ENCODE data around the gene ZDHHC3.

Gene ZDHHC3

DNA sequence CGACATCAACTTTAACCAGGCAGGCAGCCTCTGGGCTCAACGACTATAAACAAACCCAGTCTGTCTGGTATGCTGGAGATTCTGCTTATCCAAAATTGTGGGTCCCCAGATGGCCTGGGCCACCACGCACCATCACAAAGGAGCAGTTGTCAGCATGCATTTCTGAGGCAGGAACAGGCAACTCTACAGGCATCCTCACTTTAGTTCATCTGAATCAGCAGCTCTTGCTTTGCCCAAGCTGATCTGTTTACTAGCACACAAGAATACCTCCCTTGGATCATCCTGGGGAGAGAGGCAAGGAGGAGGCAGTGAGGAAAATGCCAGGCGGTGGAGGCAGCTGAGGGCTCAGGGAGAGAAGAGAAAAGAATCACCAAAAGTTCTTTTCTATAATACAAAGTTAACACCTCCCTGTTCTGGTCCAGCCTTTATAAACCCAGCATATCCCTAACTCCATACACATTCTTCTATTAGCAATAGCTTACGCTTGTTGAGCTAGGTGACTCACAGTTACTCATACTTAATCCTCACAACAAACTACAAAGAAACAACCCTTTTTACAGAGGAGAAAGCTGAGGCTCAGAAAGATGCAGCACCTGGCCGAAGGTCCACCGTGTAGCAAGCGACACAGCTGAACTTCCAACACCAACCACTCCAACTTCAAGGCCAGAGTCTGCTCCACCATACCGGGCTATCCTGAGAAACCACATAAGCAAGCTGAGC is 33.6 kb downstream of the ZDHHC3 start:
- TF ChIP-seq, protein P1, sequence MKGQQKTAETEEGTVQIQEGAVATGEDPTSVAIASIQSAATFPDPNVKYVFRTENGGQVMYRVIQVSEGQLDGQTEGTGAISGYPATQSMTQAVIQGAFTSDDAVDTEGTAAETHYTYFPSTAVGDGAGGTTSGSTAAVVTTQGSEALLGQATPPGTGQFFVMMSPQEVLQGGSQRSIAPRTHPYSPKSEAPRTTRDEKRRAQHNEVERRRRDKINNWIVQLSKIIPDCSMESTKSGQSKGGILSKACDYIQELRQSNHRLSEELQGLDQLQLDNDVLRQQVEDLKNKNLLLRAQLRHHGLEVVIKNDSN (IDR thresholded peaks at IDR 0.05) = no peak
- no peak for TF ChIP-seq EP300 (IDR thresholded peaks at IDR 0.05; ENCODE audit: borderline replicate concordance)
- no peak for TF ChIP-seq NFIC (IDR thresholded peaks at IDR 0.05)
- TF ChIP-seq TEAD4 (IDR thresholded peaks at IDR 0.05) = no peak
- TF ChIP-seq TCF12 (IDR thresholded peaks at IDR 0.05; ENCODE audit: low read depth) = no peak
- no peak for TF ChIP-seq YY1 (IDR thresholded peaks at IDR 0.05; ENCODE audit: low read depth)
- TF ChIP-seq TAF1 (IDR thresholded peaks at IDR 0.05; ENCODE audit: low read depth) = no peak
- no peak for TF ChIP-seq MAX (IDR thresholded peaks at IDR 0.05)
- TF ChIP-seq ZBTB7A (IDR thresholded peaks at IDR 0.05; ENCODE audit: low read depth) = no peak
- no peak for TF ChIP-seq RAD21 (IDR thresholded peaks at IDR 0.05; ENCODE audit: low read depth)
- TF ChIP-seq EGR1 (IDR thresholded peaks at IDR 0.05) = no peak
- TF ChIP-seq FOXM1 (IDR thresholded peaks at IDR 0.05; ENCODE audit: borderline replicate concordance, low read depth) = no peak
- no peak for TF ChIP-seq CEBPB (IDR thresholded peaks at IDR 0.05)
- TF ChIP-seq, protein P2, sequence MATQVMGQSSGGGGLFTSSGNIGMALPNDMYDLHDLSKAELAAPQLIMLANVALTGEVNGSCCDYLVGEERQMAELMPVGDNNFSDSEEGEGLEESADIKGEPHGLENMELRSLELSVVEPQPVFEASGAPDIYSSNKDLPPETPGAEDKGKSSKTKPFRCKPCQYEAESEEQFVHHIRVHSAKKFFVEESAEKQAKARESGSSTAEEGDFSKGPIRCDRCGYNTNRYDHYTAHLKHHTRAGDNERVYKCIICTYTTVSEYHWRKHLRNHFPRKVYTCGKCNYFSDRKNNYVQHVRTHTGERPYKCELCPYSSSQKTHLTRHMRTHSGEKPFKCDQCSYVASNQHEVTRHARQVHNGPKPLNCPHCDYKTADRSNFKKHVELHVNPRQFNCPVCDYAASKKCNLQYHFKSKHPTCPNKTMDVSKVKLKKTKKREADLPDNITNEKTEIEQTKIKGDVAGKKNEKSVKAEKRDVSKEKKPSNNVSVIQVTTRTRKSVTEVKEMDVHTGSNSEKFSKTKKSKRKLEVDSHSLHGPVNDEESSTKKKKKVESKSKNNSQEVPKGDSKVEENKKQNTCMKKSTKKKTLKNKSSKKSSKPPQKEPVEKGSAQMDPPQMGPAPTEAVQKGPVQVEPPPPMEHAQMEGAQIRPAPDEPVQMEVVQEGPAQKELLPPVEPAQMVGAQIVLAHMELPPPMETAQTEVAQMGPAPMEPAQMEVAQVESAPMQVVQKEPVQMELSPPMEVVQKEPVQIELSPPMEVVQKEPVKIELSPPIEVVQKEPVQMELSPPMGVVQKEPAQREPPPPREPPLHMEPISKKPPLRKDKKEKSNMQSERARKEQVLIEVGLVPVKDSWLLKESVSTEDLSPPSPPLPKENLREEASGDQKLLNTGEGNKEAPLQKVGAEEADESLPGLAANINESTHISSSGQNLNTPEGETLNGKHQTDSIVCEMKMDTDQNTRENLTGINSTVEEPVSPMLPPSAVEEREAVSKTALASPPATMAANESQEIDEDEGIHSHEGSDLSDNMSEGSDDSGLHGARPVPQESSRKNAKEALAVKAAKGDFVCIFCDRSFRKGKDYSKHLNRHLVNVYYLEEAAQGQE (IDR thresholded peaks at IDR 0.05; ENCODE audit: low read depth) = no peak
- no peak for TF ChIP-seq CREB1 (IDR thresholded peaks at IDR 0.05; ENCODE audit: low read depth)

DNA sequence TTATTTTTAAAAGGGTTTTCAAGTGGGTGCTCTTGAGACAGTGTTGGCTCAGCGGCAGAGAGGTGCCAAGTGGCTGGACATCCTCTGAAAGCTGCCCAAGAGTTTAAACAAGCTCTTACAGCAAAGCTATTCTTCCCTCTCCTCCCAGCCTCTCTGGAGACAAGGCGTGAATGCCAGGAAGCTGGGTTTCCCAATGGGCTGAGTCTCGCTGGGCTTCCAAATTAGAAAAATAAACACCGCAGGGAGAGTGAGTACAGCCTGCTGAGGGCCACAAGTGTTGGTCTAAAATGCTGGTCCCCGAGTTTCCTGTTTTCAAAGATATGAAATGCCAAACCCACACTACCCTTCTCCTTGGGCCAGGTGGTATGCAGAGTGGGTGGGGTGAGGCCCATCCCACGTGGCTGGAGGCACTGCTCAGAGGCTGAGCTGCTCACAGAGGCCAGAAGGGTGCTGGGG is 36.4 kb downstream of the ZDHHC3 start:
- TF ChIP-seq YY1 (IDR thresholded peaks at IDR 0.05; ENCODE audit: low read depth) (no peak), TEAD4 (IDR thresholded peaks at IDR 0.05) (no peak), EP300 (IDR thresholded peaks at IDR 0.05; ENCODE audit: borderline replicate concordance) (no peak)

GRCh38 chr3:44932986-44933944 is 42.7 kb downstream of the ZDHHC3 start:
- TF ChIP-seq RAD21 (IDR thresholded peaks at IDR 0.05; ENCODE audit: low read depth) = no peak
- TF ChIP-seq TAF1 (IDR thresholded peaks at IDR 0.05; ENCODE audit: low read depth) = no peak
- TF ChIP-seq ZBTB7A (IDR thresholded peaks at IDR 0.05; ENCODE audit: low read depth) = no peak
- TF ChIP-seq, protein P1 (IDR thresholded peaks at IDR 0.05) = no peak
- no peak for TF ChIP-seq NFIC (IDR thresholded peaks at IDR 0.05)
- TF ChIP-seq TEAD4 (IDR thresholded peaks at IDR 0.05) = no peak
- no peak for TF ChIP-seq FOXM1 (IDR thresholded peaks at IDR 0.05; ENCODE audit: borderline replicate concordance, low read depth)
- no peak for TF ChIP-seq EP300 (IDR thresholded peaks at IDR 0.05; ENCODE audit: borderline replicate concordance)
- no peak for TF ChIP-seq CREB1 (IDR thresholded peaks at IDR 0.05; ENCODE audit: low read depth)
- TF ChIP-seq, protein P2 (IDR thresholded peaks at IDR 0.05; ENCODE audit: low read depth) = no peak
- no peak for TF ChIP-seq YY1 (IDR thresholded peaks at IDR 0.05; ENCODE audit: low read depth)
- TF ChIP-seq TCF12 (IDR thresholded peaks at IDR 0.05; ENCODE audit: low read depth) = no peak
- TF ChIP-seq MAX (IDR thresholded peaks at IDR 0.05) = no peak
- no peak for TF ChIP-seq EGR1 (IDR thresholded peaks at IDR 0.05)
- no peak for TF ChIP-seq CEBPB (IDR thresholded peaks at IDR 0.05)

GRCh38 chr3:44932271-44932670 is 43.7 kb downstream of the ZDHHC3 start:
- TF ChIP-seq NFIC (IDR thresholded peaks at IDR 0.05) = no peak
- no peak for TF ChIP-seq MAX (IDR thresholded peaks at IDR 0.05)
- TF ChIP-seq TCF12 (IDR thresholded peaks at IDR 0.05; ENCODE audit: low read depth) = no peak
- TF ChIP-seq, protein P2 (IDR thresholded peaks at IDR 0.05; ENCODE audit: low read depth) = no peak
- no peak for TF ChIP-seq EGR1 (IDR thresholded peaks at IDR 0.05)

All from Ishikawa (cell line).